ENCODE data around the gene MSI2.

- TF ChIP-seq CTCF (IDR thresholded peaks at IDR 0.05) (no peak), POLR2AphosphoS5 (IDR thresholded peaks at IDR 0.05) (no peak), POLR2A (IDR thresholded peaks at IDR 0.05) (no peak)
These were observed 416.6 kb downstream of the MSI2 start for GRCh38 chr17:57672971-57673370.

Data from sigmoid colon (tissue), 4 donors.